T-cell (primary cell): ENCODE results near the gene VSTM2B. TPM values are rescaled to one million over a fixed set of nuclear protein-coding genes. Genes with fewer than 3 reads are reported as not detected.

Experiments used
- ATAC-seq, 4 experiments: fragments of 200-7000 bp in 3 of 4; fragments of 150-1000 bp in 1 of 4; cut with Tn5 transposase; replicated peaks in 1 of 4; 1 replicate in 3 of 4; 2 replicates in 1 of 4; pipeline ENCODE4 v1.10.0; 2021; ENCODE audit warnings: moderate library complexity in 3 of 4, mild to moderate bottlenecking in 2 of 4, moderate number of reproducible peaks in 1 of 4
- CTCF ChIA-PET, 2 donors: fragments of 300-600 bp; sonication (Branson Sonifier 250); formaldehyde crosslinking; loops; one replicate each; lab custom pipeline; 2022; ENCODE audit warnings: antibody characterized with exemption in 2 of 2; lab: Charles Lee
- POLR2A ChIA-PET, 2 donors: fragments of 300-600 bp; sonication (Branson Sonifier 250); formaldehyde crosslinking; loops; one replicate each; lab custom pipeline; 2022; ENCODE audit warnings: antibody characterized with exemption in 2 of 2; lab: Charles Lee
- DNase-seq, 35 experiments: peaks; one replicate each; pipeline versions ENCODE4 v3.0.0 to v3.0.0-alpha.2; 2013 to 2023
- H3K27ac ChIP-seq: one replicate; pipeline ENCODE4 v1.5.1; 2013; ENCODE audit warnings: low read length
- H3K27me3 ChIP-seq, 2 experiments: replicated peaks in 1 of 2; 1 replicate in 1 of 2; 2 replicates in 1 of 2; pipeline versions ENCODE4 v1.6.1 to v1.7.0; 2013; ENCODE audit warnings: low read length in 1 of 2, mixed read lengths in 1 of 2; ENCODE audit not compliant: control insufficient read depth in 2 of 2, insufficient read depth in 2 of 2; ENCODE audit errors: extremely low read depth in 1 of 2
- H3K36me3 ChIP-seq, 2 donors: 1 replicate in 1 of 2; 2 replicates in 1 of 2; pipeline versions ENCODE4 v1.6.1 to v1.7.0; 2013; ENCODE audit warnings: low read length in 1 of 2; ENCODE audit not compliant: control insufficient read depth in 2 of 2, insufficient read depth in 1 of 2; ENCODE audit errors: extremely low read depth in 1 of 2
- H3K4me1 ChIP-seq, 2 experiments: 1 replicate in 1 of 2; 2 replicates in 1 of 2; pipeline versions ENCODE4 v1.6.1 to v1.7.0; 2013; ENCODE audit warnings: low read length in 2 of 2, mixed read lengths in 1 of 2; ENCODE audit not compliant: insufficient read depth in 2 of 2, control insufficient read depth in 1 of 2; ENCODE audit errors: extremely low read depth in 1 of 2
- H3K4me3 ChIP-seq, 2 donors: 1 replicate in 1 of 2; 2 replicates in 1 of 2; pipeline versions ENCODE4 v1.5.1 to v1.7.0; 2013; ENCODE audit warnings: mild to moderate bottlenecking in 2 of 2, low read length in 1 of 2, moderate library complexity in 1 of 2; ENCODE audit not compliant: control insufficient read depth in 1 of 2; ENCODE audit errors: extremely low read depth in 1 of 2
- H3K9me3 ChIP-seq: 2 replicates; pipeline ENCODE4 v1.7.0; 2013
- H3K27ac Mint-ChIP-seq, 2 donors: one replicate each; pipeline ENCODE4 v1.8.0; 2020 to 2021; ENCODE audit warnings: mild to moderate bottlenecking in 2 of 2, mixed read lengths in 2 of 2
- H3K27me3 Mint-ChIP-seq, 2 donors: one replicate each; pipeline ENCODE4 v1.8.0; 2021 to 2022; ENCODE audit warnings: mixed read lengths in 2 of 2
- H3K36me3 Mint-ChIP-seq: one replicate; pipeline ENCODE4 v1.8.0; 2021; ENCODE audit warnings: mixed read lengths
- H3K4me1 Mint-ChIP-seq, 3 donors: one replicate each; pipeline ENCODE4 v1.8.0; 2020 to 2022; ENCODE audit warnings: mixed read lengths in 3 of 3, mild to moderate bottlenecking in 1 of 3
- H3K4me3 Mint-ChIP-seq, 3 donors: one replicate each; pipeline ENCODE4 v1.8.0; 2020 to 2022; ENCODE audit warnings: mild to moderate bottlenecking in 3 of 3, mixed read lengths in 3 of 3, moderate library complexity in 3 of 3
- H3K9me3 Mint-ChIP-seq, 3 donors: one replicate each; pipeline ENCODE4 v1.8.0; 2020 to 2022; ENCODE audit warnings: mixed read lengths in 3 of 3
- WGBS: methylation state at CpG from one replicate; pipeline ENCODE4 v1.1.5; 2013; ENCODE audit warnings: missing lambda C conversion rate; ENCODE audit not compliant: insufficient coverage; 5-methylcytosine and 5-hydroxymethylcytosine counted together
- total RNA-seq, 35 experiments: library from RNA in 6 of 35; stranded (reverse) in 6 of 35; fragments of 120-200 nt in 1 of 35; gene quantifications; one replicate each; pipeline versions ENCODE4 v1.2.1 to v1.2.4 and lab custom pipeline; 2013 to 2026

The VSTM2B gene
- total RNA-seq, 5 donors from 2014 or later (not counting 1 experiment from before 2014, with no cell fraction given), result not detected

DNA sequence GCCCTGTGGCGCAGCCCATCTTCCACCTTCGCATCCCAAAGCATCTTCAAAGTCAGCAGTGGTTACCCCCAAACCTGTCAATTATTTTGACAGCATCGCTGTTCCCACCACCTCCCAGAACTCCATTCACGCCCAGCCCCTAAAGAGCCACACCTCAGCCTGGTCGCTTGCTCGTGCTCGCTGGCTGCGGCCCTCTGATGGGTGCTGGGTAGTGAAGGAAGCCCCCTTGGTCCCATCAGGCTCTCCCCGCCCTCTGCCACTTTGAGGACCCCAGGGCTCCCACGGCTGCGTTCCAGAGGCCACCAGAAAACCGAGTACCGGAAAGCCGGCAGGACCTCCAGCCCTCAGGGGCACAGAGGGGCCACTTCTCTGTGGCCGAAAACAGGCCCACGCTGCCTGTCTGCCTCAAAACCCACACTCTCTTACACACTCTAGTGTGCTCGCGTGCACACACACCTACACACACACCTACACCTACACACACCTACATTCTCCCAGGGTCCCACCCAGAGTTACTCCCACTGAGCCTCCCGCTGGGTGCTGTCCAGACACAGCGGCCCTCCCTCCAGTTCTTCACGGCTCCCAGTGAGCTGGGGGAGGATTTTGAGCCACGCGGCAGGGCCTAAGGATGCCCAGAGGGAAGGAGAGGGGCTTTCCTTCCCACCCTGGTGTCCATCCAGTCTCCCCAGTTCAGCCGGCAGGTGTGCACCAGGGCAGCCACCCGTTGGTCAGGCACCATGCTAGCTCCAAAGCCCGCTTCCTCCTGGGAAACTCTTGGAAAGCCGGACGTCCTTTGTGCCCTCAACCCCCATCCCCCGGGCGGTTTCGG lies 1.9 kb downstream of the VSTM2B start:
- Histone ChIP-seq H3K9me3 (no peaks in the 10 kb centered on the region), H3K36me3 (no peaks in the 10 kb centered on the region), H3K4me1 (peaks cover 2 to 46% of the 10 kb centered on the region in 2 experiments), H3K27me3 (peaks cover 20 to 84% of the 10 kb centered on the region in 2 experiments), H3K27ac (no peak overlapping the region), H3K4me3 (peak overlapping the region in 1 of 2 donors; percentile 45)
- Mint-ChIP-seq H3K4me3 (peak overlapping the region; percentile 51 to 80 (median 59)), H3K4me1 (peaks cover 18 to 38% (median 33%) of the 10 kb centered on the region in 3 donors), H3K36me3 (no peaks in the 10 kb centered on the region), H3K9me3 (no peaks in the 10 kb centered on the region), H3K27me3 (peaks cover 52 to 71% of the 10 kb centered on the region in 2 donors), H3K27ac (peak overlapping the region in 1 of 2 donors; percentile 43)
- ChIA-PET POLR2A (no interaction called here), CTCF (interaction anchor here in 1 of 2 donors (0.6 kb wide), 1 partner anchor 905 kb away, joined by 5 read pairs; no protein-coding TSS in a partner anchor)
- no peak for ATAC-seq
- no peak for DNase-seq
- 13% methylated on average over 18 of the region's 31 CpGs for WGBS

- peak overlapping the region in 1 of 2 donors; percentile 45 for H3K4me3 ChIP-seq
- ATAC-seq, result peak; percentile 63 to 71 (median 67)
These were observed 2.7 kb downstream of the VSTM2B start for GRCh38 chr19:29528350-29528945.

GRCh38 chr19:29528946-29529645 lies 3.3 kb downstream of the VSTM2B start:
- whole genome bisulfite sequencing, result 7% methylated on average over 39 of the region's 39 CpGs
- DNase-seq (no peak), ATAC-seq (no peak)
- H3K4me3 ChIP-seq, result no peak overlapping the region
- H3K4me1 ChIP-seq, result peaks cover 2 to 46% of the 10 kb centered on the region in 2 experiments
- H3K27ac ChIP-seq, result no peak overlapping the region
- H3K36me3 ChIP-seq, result no peaks in the 10 kb centered on the region
- CTCF ChIA-PET, result no interaction called here
- no peaks in the 10 kb centered on the region for H3K9me3 Mint-ChIP-seq
- peaks cover 50 to 69% of the 10 kb centered on the region in 2 donors for H3K27me3 Mint-ChIP-seq
- H3K4me3 Mint-ChIP-seq, result peak overlapping the region; percentile 28 to 80 (median 28)
- peaks cover 9 to 88% of the 10 kb centered on the region in 2 experiments for H3K27me3 ChIP-seq
- no peaks in the 10 kb centered on the region for H3K9me3 ChIP-seq
- peaks cover 18 to 38% (median 33%) of the 10 kb centered on the region in 3 donors for H3K4me1 Mint-ChIP-seq
- POLR2A ChIA-PET, result no interaction called here
- no peaks in the 10 kb centered on the region for H3K36me3 Mint-ChIP-seq
- no peak overlapping the region for H3K27ac Mint-ChIP-seq

More at GRCh38 chr19:29528350-29528945, 2.7 kb downstream of the VSTM2B start:
- H3K4me1 ChIP-seq, result peaks cover 2 to 46% of the 10 kb centered on the region in 2 experiments
- no peaks in the 10 kb centered on the region for H3K9me3 ChIP-seq
- POLR2A ChIA-PET, result no interaction called here
- CTCF ChIA-PET, result interaction anchor here in 1 of 2 donors (0.6 kb wide), 1 partner anchor 906 kb away, joined by 5 read pairs; no protein-coding TSS in a partner anchor
- Mint-ChIP-seq H3K4me1 (peaks cover 18 to 38% (median 33%) of the 10 kb centered on the region in 3 donors), H3K9me3 (no peaks in the 10 kb centered on the region), H3K4me3 (peak overlapping the region; percentile 51 to 80 (median 59)), H3K36me3 (no peaks in the 10 kb centered on the region), H3K27ac (no peak overlapping the region), H3K27me3 (peaks cover 49 to 68% of the 10 kb centered on the region in 2 donors)
- 1% methylated on average over 56 of the region's 57 CpGs for WGBS
- no peak overlapping the region for H3K27ac ChIP-seq
- no peaks in the 10 kb centered on the region for H3K36me3 ChIP-seq
- peak in 29 of 35 experiments; percentile 2 to 62 (median 24) for DNase-seq
- H3K27me3 ChIP-seq, result peaks cover 15 to 88% of the 10 kb centered on the region in 2 experiments

GRCh38 chr19:29529646-29530539 lies 4.1 kb downstream of the VSTM2B start:
- Histone ChIP-seq H3K27me3 (peaks cover 5 to 82% of the 10 kb centered on the region in 2 experiments), H3K4me1 (peaks cover 2 to 45% of the 10 kb centered on the region in 2 experiments), H3K9me3 (no peaks in the 10 kb centered on the region), H3K4me3 (no peak overlapping the region), H3K36me3 (no peaks in the 10 kb centered on the region), H3K27ac (no peak overlapping the region)
- peak overlapping the region in 2 of 3 donors; percentile 28 to 80 for H3K4me3 Mint-ChIP-seq
- DNase-seq, result no peak
- H3K27me3 Mint-ChIP-seq, result peaks cover 53 to 68% of the 10 kb centered on the region in 2 donors
- H3K4me1 Mint-ChIP-seq, result peaks cover 18 to 33% (median 28%) of the 10 kb centered on the region in 3 donors
- H3K27ac Mint-ChIP-seq, result peak overlapping the region in 1 of 2 donors; percentile 63
- ATAC-seq, result no peak
- no peaks in the 10 kb centered on the region for H3K36me3 Mint-ChIP-seq
- 13% methylated on average over 90 of the region's 100 CpGs for WGBS
- ChIA-PET POLR2A (no interaction called here), CTCF (no interaction called here)
- no peaks in the 10 kb centered on the region for H3K9me3 Mint-ChIP-seq

GRCh38 chr19:29530540-29531457 lies 5.0 kb downstream of the VSTM2B start:
- Histone ChIP-seq H3K4me3 (no peak overlapping the region), H3K4me1 (peaks cover 0 to 39% of the 10 kb centered on the region in 2 experiments), H3K27me3 (peaks cover 5 to 81% of the 10 kb centered on the region in 2 experiments), H3K9me3 (no peaks in the 10 kb centered on the region), H3K36me3 (no peaks in the 10 kb centered on the region), H3K27ac (no peak overlapping the region)
- POLR2A ChIA-PET, result no interaction called here
- ATAC-seq, result no peak
- peak overlapping the region in 1 of 2 donors; percentile 63 for H3K27ac Mint-ChIP-seq
- no peak for DNase-seq
- 27% methylated on average over 10 of the region's 15 CpGs for WGBS
- H3K4me1 Mint-ChIP-seq, result peaks cover 18 to 29% (median 25%) of the 10 kb centered on the region in 3 donors
- no peaks in the 10 kb centered on the region for H3K9me3 Mint-ChIP-seq
- CTCF ChIA-PET, result no interaction called here
- H3K36me3 Mint-ChIP-seq, result no peaks in the 10 kb centered on the region
- H3K4me3 Mint-ChIP-seq, result peak overlapping the region in 1 of 3 donors; percentile 38
- peaks cover 61 to 68% of the 10 kb centered on the region in 2 donors for H3K27me3 Mint-ChIP-seq
